ENCODE data around the gene PADI3.

GRCh38 chr1:17204546-17205440 lies 44.1 kb upstream of the PADI3 start, which contains the start of gene PADI1:
- no peak for TF ChIP-seq YY1 (IDR thresholded peaks at IDR 0.05; ENCODE audit: insufficient read depth, insufficient read length)
- TF ChIP-seq SUZ12 (IDR thresholded peaks at IDR 0.05; ENCODE audit: extremely low read depth, insufficient read depth, insufficient read length): no peak
- no peak for TF ChIP-seq ZNF274 (IDR thresholded peaks at IDR 0.05; ENCODE audit: low read depth, low read length)

All from NT2/D1 (cell line).